Measurements from ENCODE around the gene GOLGA6L1.
"Not testable (repeated sequence)": the region's sequence is repeated elsewhere in the genome, so short reads cannot be mapped to it uniquely, and the experiment has no call there.

DNA sequence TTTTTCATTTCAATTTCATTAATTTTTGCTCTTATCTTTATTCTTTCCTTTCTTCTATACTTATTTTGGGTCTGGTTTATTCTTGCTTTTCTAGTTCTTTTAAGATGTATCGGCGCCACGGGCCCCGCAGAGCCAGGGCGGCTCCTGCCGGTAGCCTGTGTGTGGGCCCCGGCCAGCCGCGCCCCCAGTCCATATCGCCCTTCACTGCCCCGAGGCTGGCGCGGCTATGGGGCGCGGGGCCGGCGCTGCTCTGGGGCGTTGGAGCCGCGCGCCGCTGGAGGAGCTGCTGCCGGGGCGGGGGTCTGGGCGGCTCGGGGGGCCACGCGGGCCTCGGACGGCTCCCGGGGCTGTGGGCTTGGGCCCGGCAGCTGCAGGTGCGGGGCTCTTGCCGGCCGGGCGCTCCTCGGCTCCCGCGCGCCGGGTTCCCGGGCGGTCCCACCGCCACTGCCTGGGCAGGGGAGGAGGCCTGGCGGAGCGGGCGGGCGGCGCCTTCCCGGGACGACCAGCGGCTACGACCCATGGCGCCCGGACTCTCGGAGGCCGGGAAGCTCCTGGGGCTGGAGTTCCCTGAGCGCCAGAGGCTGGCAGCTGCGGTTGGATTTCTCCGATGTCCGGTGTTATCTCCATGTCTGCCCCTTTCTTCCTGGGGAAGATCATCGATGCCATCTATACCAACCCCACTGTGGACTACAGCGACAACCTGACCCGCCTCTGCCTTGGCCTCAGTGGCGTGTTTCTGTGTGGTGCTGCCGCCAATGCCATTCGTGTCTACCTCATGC, 43.3 kb upstream of the GOLGA6L1 start:
- TF ChIP-seq, protein P1, sequence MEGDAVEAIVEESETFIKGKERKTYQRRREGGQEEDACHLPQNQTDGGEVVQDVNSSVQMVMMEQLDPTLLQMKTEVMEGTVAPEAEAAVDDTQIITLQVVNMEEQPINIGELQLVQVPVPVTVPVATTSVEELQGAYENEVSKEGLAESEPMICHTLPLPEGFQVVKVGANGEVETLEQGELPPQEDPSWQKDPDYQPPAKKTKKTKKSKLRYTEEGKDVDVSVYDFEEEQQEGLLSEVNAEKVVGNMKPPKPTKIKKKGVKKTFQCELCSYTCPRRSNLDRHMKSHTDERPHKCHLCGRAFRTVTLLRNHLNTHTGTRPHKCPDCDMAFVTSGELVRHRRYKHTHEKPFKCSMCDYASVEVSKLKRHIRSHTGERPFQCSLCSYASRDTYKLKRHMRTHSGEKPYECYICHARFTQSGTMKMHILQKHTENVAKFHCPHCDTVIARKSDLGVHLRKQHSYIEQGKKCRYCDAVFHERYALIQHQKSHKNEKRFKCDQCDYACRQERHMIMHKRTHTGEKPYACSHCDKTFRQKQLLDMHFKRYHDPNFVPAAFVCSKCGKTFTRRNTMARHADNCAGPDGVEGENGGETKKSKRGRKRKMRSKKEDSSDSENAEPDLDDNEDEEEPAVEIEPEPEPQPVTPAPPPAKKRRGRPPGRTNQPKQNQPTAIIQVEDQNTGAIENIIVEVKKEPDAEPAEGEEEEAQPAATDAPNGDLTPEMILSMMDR (IDR thresholded peaks at IDR 0.05): not testable (repeated sequence)
- TF ChIP-seq EP300, POLR2A (IDR thresholded peaks at IDR 0.05): not testable (repeated sequence)
